B cell (primary cell): Measurements from ENCODE around the gene OR10G8. TPM values are rescaled to one million over a fixed set of nuclear protein-coding genes. Genes with fewer than 3 reads are reported as not detected.

ENCODE experiments used
- ATAC-seq: fragments of 200-7000 bp; cut with Tn5 transposase; one replicate; pipeline ENCODE4 v1.10.0; 2021; ENCODE audit warnings: low read depth, mild to moderate bottlenecking, moderate number of reproducible peaks, moderate library complexity
- CTCF ChIA-PET: fragments of 350-600 bp; sonication (Branson Sonifier 250); formaldehyde crosslinking; loops from one replicate; lab custom pipeline; 2021; ENCODE audit warnings: antibody characterized with exemption, inconsistent platforms; lab: Charles Lee
- POLR2A ChIA-PET: fragments of 350-600 bp; sonication (Branson Sonifier 250); formaldehyde crosslinking; loops from one replicate; lab custom pipeline; 2021; ENCODE audit warnings: antibody characterized with exemption; lab: Charles Lee
- DNase-seq: peaks from one replicate; pipeline ENCODE4 v3.0.0; 2013
- H2AFZ ChIP-seq: 2 replicates; pipeline ENCODE4 v1.6.1; 2012; ENCODE audit warnings: mild to moderate bottlenecking, low read depth, low read length; ENCODE audit not compliant: insufficient read depth, poor library complexity, severe bottlenecking
- H3K27ac ChIP-seq, 2 donors: 1 replicate in 1 of 2; 2 replicates in 1 of 2; pipeline ENCODE4 v1.5.1; 2012 to 2013; ENCODE audit warnings: low read length in 2 of 2, mild to moderate bottlenecking in 2 of 2, moderate library complexity in 1 of 2
- H3K27me3 ChIP-seq, 4 experiments: fragments of 200-600 bp in 1 of 4; sonication (generic) in 1 of 4; replicated peaks in 1 of 4; 1 replicate in 2 of 4; 2 replicates in 2 of 4; pipeline versions ENCODE4 v1.6.1 to v1.7.0; 2013 to 2016; ENCODE audit warnings: low read length in 3 of 4, mild to moderate bottlenecking in 2 of 4, mixed read lengths in 1 of 4, moderate library complexity in 1 of 4; ENCODE audit not compliant: insufficient read depth in 4 of 4, control insufficient read depth in 3 of 4; ENCODE audit errors: control extremely low read depth in 1 of 4
- H3K36me3 ChIP-seq, 2 experiments: replicated peaks in 1 of 2; 1 replicate in 1 of 2; 2 replicates in 1 of 2; pipeline versions ENCODE4 v1.6.1 to v1.7.1; 2013; ENCODE audit warnings: low read length in 1 of 2; ENCODE audit not compliant: insufficient read depth in 2 of 2, control insufficient read depth in 1 of 2; ENCODE audit errors: control extremely low read depth in 1 of 2, extremely low read depth in 1 of 2
- H3K4me1 ChIP-seq, 2 donors: fragments of 200-600 bp in 1 of 2; sonication (generic) in 1 of 2; 1 replicate in 1 of 2; 2 replicates in 1 of 2; pipeline versions ENCODE4 v1.5.1 to v1.6.1; 2013 to 2017; ENCODE audit warnings: low read length in 2 of 2; ENCODE audit not compliant: control insufficient read depth in 2 of 2, insufficient read depth in 2 of 2
- H3K4me2 ChIP-seq: replicated peaks from 2 replicates; pipeline ENCODE3; 2012; ENCODE audit warnings: mild to moderate bottlenecking, low read depth, low read length; ENCODE audit not compliant: poor library complexity, severe bottlenecking
- H3K4me3 ChIP-seq, 5 experiments: fragments of 200-600 bp in 1 of 5; sonication (generic) in 1 of 5; 1 replicate in 3 of 5; 2 replicates in 2 of 5; pipeline versions ENCODE4 v1.5.1 to v1.7.0; 2011 to 2016; ENCODE audit warnings: low read length in 4 of 5, mild to moderate bottlenecking in 4 of 5, low read depth in 2 of 5, control low read depth in 1 of 5, moderate library complexity in 1 of 5; ENCODE audit not compliant: insufficient read depth in 1 of 5; ENCODE audit errors: control extremely low read depth in 1 of 5, extremely low read depth in 1 of 5
- H3K79me2 ChIP-seq: fragments of 200-600 bp; sonication (generic); one replicate; pipeline ENCODE4 v1.6.0; 2016; ENCODE audit warnings: low read length; ENCODE audit not compliant: control insufficient read depth, insufficient read depth
- H3K9ac ChIP-seq: fragments of 200-600 bp; sonication (generic); 2 replicates; pipeline ENCODE4 v1.6.1; 2017; ENCODE audit warnings: mild to moderate bottlenecking, low read length, moderate library complexity
- H3K9me3 ChIP-seq, 3 donors: one replicate each; pipeline versions ENCODE4 v1.6.1 to v1.7.1; 2013; ENCODE audit warnings: low read length in 2 of 3; ENCODE audit not compliant: control insufficient read depth in 2 of 3, insufficient read depth in 1 of 3; ENCODE audit errors: control extremely low read depth in 1 of 3
- H4K20me1 ChIP-seq: 2 replicates; pipeline ENCODE4 v1.6.0; 2012; ENCODE audit warnings: mild to moderate bottlenecking, low read length; ENCODE audit not compliant: insufficient read depth, control insufficient read depth, poor library complexity, severe bottlenecking
- H3K27ac Mint-ChIP-seq: one replicate; pipeline ENCODE4 v1.8.0; 2021; ENCODE audit warnings: mixed read lengths
- H3K27me3 Mint-ChIP-seq: one replicate; pipeline ENCODE4 v1.8.0; 2021; ENCODE audit warnings: mixed read lengths
- H3K4me1 Mint-ChIP-seq: one replicate; pipeline ENCODE4 v1.8.0; 2021; ENCODE audit warnings: mixed read lengths
- H3K4me3 Mint-ChIP-seq: one replicate; pipeline ENCODE4 v1.8.0; 2021; ENCODE audit warnings: mixed read lengths
- H3K9me3 Mint-ChIP-seq: one replicate; pipeline ENCODE4 v1.8.0; 2022; ENCODE audit warnings: mixed read lengths; ENCODE audit not compliant: insufficient read depth
- EZH2 ChIP-seq: IDR thresholded peaks from 2 replicates; pipeline ENCODE4 v1.6.1; 2012; ENCODE audit warnings: borderline replicate concordance, low read depth, mild to moderate bottlenecking, moderate library complexity, low read length; ENCODE audit not compliant: insufficient read depth, poor library complexity, severe bottlenecking
- WGBS: methylation state at CpG from one replicate; pipeline ENCODE4 v1.1.5; 2013; ENCODE audit warnings: missing lambda C conversion rate; ENCODE audit not compliant: insufficient coverage; 5-methylcytosine and 5-hydroxymethylcytosine counted together
- intact Hi-C: fragments of 100-400 bp; cut with micrococcal nuclease; formaldehyde crosslinking; loops from one replicate; pipeline ENCODE4 v1.10.0; 2022
- polyA plus RNA-seq: library from polyadenylated mRNA; depleted of rRNA; stranded (reverse); fragments of >200 nt; gene quantifications from 2 replicates; pipeline ENCODE4 v1.2.3, GENCODE V29; 2012
- total RNA-seq, 2 donors: library from RNA; stranded (reverse); fragments of 120-200 nt in 1 of 2; gene quantifications; 1 replicate in 1 of 2; 2 replicates in 1 of 2; pipeline versions ENCODE4 v1.2.3 to v1.2.4, GENCODE V29; 2013 to 2022
- TF ChIP-seq, protein P1 (sequence below): fragments of 200-600 bp; IDR thresholded peaks from one replicate; pipeline ENCODE4 v1.8.0; 2022; ENCODE audit warnings: antibody characterized with exemption, mild to moderate bottlenecking

OR10G8 gene
- total and polyA plus RNA-seq, 2 donors (not counting 1 experiment from before 2014, with no cell fraction given): not detected

GRCh38 chr11:124036666-124037065 lies 10.1 kb downstream of the OR10G8 start:
- TF ChIP-seq EZH2: no peak
- TF ChIP-seq, protein P1, sequence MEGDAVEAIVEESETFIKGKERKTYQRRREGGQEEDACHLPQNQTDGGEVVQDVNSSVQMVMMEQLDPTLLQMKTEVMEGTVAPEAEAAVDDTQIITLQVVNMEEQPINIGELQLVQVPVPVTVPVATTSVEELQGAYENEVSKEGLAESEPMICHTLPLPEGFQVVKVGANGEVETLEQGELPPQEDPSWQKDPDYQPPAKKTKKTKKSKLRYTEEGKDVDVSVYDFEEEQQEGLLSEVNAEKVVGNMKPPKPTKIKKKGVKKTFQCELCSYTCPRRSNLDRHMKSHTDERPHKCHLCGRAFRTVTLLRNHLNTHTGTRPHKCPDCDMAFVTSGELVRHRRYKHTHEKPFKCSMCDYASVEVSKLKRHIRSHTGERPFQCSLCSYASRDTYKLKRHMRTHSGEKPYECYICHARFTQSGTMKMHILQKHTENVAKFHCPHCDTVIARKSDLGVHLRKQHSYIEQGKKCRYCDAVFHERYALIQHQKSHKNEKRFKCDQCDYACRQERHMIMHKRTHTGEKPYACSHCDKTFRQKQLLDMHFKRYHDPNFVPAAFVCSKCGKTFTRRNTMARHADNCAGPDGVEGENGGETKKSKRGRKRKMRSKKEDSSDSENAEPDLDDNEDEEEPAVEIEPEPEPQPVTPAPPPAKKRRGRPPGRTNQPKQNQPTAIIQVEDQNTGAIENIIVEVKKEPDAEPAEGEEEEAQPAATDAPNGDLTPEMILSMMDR: no peak
- no peaks in the 10 kb centered on the region for H3K27me3 ChIP-seq
- CTCF ChIA-PET: no interaction called here
- no peak overlapping the region for H3K9ac ChIP-seq
- H3K4me3 ChIP-seq: no peak overlapping the region
- POLR2A ChIA-PET: no interaction called here
- H3K4me3 Mint-ChIP-seq: no peak overlapping the region
- H3K9me3 ChIP-seq: no peaks in the 10 kb centered on the region
- H4K20me1 ChIP-seq: no peaks in the 10 kb centered on the region
- WGBS: no CpG with 5 or more reads among the region's 1 CpG
- H3K27me3 Mint-ChIP-seq: peaks cover 11% of the 10 kb centered on the region
- DNase-seq (no peak), ATAC-seq (no peak)
- no peak overlapping the region for H3K4me2 ChIP-seq
- H3K4me1 Mint-ChIP-seq: no peaks in the 10 kb centered on the region
- H3K36me3 ChIP-seq: no peaks in the 10 kb centered on the region
- no peaks in the 10 kb centered on the region for H3K79me2 ChIP-seq
- H3K27ac Mint-ChIP-seq: no peak overlapping the region
- H2AFZ ChIP-seq: no peak overlapping the region
- H3K9me3 Mint-ChIP-seq: no peaks in the 10 kb centered on the region
- no peaks in the 10 kb centered on the region for H3K4me1 ChIP-seq
- intact Hi-C loops: no loop called here
- H3K27ac ChIP-seq: no peak overlapping the region

DNA sequence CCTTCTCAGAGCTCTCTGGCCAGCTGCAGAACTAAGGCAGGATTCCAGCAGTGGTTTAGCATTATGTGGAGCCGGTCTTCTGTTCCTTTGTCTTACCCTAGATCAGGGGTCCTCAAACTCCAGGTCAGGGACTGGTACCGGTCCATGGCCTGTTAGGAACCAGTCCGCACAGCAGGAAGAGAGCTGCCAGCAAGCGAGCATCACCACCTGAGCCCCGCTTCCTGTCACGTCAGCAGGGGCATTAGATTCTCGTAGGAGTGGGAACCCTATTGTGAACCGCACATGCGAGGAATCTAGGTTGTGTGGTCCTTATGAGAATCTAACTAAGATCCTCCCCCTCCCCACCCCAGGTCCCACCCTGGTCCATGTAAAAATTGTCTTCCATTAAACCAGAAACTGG lies 13.0 kb downstream of the OR10G8 start:
- H3K27me3 ChIP-seq: no peaks in the 10 kb centered on the region
- intact Hi-C loops: no loop called here
- H4K20me1 ChIP-seq: no peaks in the 10 kb centered on the region
- H3K9me3 ChIP-seq: peaks cover 0 to 1% (median 0%) of the 10 kb centered on the region in 3 donors
- H3K4me3 ChIP-seq: no peak overlapping the region
- Mint-ChIP-seq H3K4me1 (no peaks in the 10 kb centered on the region), H3K27me3 (peaks cover 11% of the 10 kb centered on the region), H3K4me3 (no peak overlapping the region), H3K9me3 (no peaks in the 10 kb centered on the region), H3K27ac (no peak overlapping the region)
- CTCF ChIA-PET: no interaction called here
- ATAC-seq (no peak), DNase-seq (no peak)
- TF ChIP-seq, protein P1: no peak
- no peak for TF ChIP-seq EZH2
- H3K36me3 ChIP-seq: no peaks in the 10 kb centered on the region
- no peak overlapping the region for H3K27ac ChIP-seq
- no peak overlapping the region for H2AFZ ChIP-seq
- 98% methylated on average over 9 of the region's 9 CpGs for WGBS
- H3K9ac ChIP-seq: no peak overlapping the region
- H3K4me1 ChIP-seq: no peaks in the 10 kb centered on the region
- POLR2A ChIA-PET: no interaction called here
- H3K4me2 ChIP-seq: no peak overlapping the region
- H3K79me2 ChIP-seq: no peaks in the 10 kb centered on the region
